Neural crest cell (in vitro differentiated cells): Measurements from ENCODE around the gene DNAJC25. TPM values are rescaled to one million over a fixed set of nuclear protein-coding genes. Genes with fewer than 3 reads are reported as not detected.

Experiments used
- DNase-seq: peaks from one replicate; pipeline ENCODE4 v3.0.0; 2021; ENCODE audit warnings: low read depth, mixed read lengths, low spot score
- H3K27ac Mint-ChIP-seq: one replicate; pipeline ENCODE4 v1.8.0; 2021; ENCODE audit warnings: mild to moderate bottlenecking, mixed read lengths; ENCODE audit not compliant: unreplicated experiment
- H3K27me3 Mint-ChIP-seq: 2 replicates; pipeline ENCODE4 v1.8.0; 2021; ENCODE audit warnings: low read depth, mild to moderate bottlenecking, mixed read lengths
- H3K36me3 Mint-ChIP-seq: 2 replicates; pipeline ENCODE4 v1.8.0; 2021; ENCODE audit warnings: low read depth, mild to moderate bottlenecking, mixed read lengths
- H3K4me1 Mint-ChIP-seq: 2 replicates; pipeline ENCODE4 v1.8.0; 2021; ENCODE audit warnings: mixed read lengths
- H3K4me3 Mint-ChIP-seq: one replicate; pipeline ENCODE4 v1.8.0; 2021; ENCODE audit warnings: mild to moderate bottlenecking, mixed read lengths
- H3K9me3 Mint-ChIP-seq: 2 replicates; pipeline ENCODE4 v1.8.0; 2021; ENCODE audit warnings: mixed read lengths
- total RNA-seq: library from RNA; stranded (reverse); gene quantifications from 2 replicates; pipeline ENCODE4 v1.2.1, GENCODE V29; 2021
- TF ChIP-seq, protein P1 (sequence below): fragments of 200-600 bp; sonication (generic); conservative IDR thresholded peaks from 2 replicates; pipeline ENCODE4 v1.5.0; 2021; ENCODE audit warnings: antibody characterized with exemption, mild to moderate bottlenecking

Gene DNAJC25
- total RNA-seq, 1 donor from 2014 or later: 6.3 TPM

DNA sequence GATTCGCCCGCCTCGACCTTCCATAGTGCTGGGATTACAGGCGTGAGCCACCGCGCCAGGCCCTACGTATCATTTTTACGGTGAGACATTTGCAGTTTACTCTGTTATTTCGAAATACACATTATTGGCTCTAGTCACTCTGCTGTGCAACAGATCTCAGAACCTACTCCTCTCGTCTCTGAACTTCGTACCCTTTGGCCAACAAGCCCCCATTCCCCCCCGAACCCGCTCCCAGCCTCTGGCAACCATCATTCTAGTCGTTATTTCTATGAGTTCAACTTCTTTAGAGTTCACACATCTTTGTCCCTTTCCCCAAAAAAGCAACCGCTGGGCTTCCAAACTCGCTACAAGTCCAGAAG lies 32.4 kb upstream of the DNAJC25 start:
- H3K27ac Mint-ChIP-seq: no peak overlapping the region
- no peak for DNase-seq

DNA sequence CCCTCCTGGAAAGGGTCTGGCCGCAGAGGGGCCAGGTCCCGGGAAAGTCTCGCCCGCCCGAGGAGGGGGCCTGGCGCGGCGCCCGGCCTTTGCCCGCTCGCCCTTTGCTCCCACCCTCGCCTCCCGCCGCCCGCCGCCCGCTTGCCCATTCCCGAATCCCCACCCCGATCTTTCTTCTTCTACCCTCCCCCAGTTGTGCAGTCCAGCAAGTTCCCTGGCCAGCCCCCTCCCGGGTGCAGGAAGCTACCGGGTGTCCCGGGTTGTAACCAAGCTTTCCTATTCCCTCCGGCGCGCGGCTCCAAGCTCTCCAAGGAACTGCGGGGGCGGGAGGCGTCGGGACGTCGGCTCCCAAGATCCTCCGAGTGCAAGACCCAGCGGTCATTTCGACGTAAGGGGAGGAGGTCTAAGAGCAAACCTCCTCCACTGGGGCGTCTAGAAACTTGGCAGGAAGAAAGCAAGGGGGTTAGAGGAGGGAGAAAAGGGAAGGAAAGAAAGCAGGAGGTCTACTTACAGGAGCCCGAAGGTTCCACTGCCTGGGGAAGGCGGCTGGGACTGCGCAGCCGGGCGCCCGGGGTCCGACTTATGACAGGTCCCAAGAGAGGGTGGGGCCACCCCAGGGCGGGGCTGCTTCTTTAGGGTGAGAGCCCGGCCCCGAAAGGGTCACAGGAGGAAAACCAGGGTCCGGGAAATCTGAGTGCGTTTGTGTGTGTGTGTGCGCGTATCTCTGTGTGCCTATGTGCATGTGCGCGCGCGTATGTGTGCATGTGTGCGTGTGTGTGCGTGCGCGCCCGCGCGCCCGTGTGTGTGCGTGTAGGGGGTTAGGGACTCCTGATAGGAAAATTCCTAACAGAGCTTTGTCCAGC lies 31.8 kb upstream of the DNAJC25 start, which contains the start of gene PTGR1:
PTGR1 (minus strand) TSS at position 556 of the 863 bp plus-strand sequence. CDS start 2,225 bp downstream, outside the sequence.
- TF ChIP-seq, protein P1, sequence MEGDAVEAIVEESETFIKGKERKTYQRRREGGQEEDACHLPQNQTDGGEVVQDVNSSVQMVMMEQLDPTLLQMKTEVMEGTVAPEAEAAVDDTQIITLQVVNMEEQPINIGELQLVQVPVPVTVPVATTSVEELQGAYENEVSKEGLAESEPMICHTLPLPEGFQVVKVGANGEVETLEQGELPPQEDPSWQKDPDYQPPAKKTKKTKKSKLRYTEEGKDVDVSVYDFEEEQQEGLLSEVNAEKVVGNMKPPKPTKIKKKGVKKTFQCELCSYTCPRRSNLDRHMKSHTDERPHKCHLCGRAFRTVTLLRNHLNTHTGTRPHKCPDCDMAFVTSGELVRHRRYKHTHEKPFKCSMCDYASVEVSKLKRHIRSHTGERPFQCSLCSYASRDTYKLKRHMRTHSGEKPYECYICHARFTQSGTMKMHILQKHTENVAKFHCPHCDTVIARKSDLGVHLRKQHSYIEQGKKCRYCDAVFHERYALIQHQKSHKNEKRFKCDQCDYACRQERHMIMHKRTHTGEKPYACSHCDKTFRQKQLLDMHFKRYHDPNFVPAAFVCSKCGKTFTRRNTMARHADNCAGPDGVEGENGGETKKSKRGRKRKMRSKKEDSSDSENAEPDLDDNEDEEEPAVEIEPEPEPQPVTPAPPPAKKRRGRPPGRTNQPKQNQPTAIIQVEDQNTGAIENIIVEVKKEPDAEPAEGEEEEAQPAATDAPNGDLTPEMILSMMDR: no peak
- Mint-ChIP-seq H3K4me1 (peaks cover 31% of the 10 kb centered on the region), H3K9me3 (no peaks in the 10 kb centered on the region), H3K27me3 (peaks cover 5% of the 10 kb centered on the region), H3K4me3 (peak within 1 kb of the TSS; percentile 93), H3K36me3 (no peaks in the 10 kb centered on the region), H3K27ac (peak within 1 kb of the TSS; percentile 66)
- peak; percentile 62 for DNase-seq

More for the DNA sequence above, 32.4 kb upstream of the DNAJC25 start:
- Mint-ChIP-seq H3K9me3 (no peaks in the 10 kb centered on the region), H3K4me1 (peaks cover 29% of the 10 kb centered on the region), H3K27me3 (peaks cover 5% of the 10 kb centered on the region), H3K4me3 (peak overlapping the region; percentile 93), H3K36me3 (peaks cover 3% of the 10 kb centered on the region)
- TF ChIP-seq, protein P1: no peak

DNA sequence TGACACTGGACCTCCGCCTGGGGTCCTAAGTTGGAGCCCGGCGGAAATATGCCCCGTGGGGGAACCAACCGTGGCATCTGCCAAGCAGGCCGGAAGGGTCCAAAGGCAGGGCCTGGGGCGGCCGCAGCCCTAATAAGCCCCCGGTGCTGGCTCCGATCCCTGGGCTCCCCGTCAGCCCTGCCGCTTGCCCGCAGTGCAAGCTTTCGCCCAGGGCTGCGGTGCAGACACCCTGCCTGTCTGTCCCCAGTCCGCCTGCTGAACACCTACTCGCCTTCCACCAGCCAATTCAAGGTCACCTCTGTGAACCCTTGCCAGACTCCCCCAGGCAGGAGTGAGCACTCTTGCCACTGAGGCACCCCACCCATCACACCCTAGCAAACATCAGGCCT lies 31.2 kb upstream of the DNAJC25 start:
- H3K36me3 Mint-ChIP-seq: no peaks in the 10 kb centered on the region
- H3K27me3 Mint-ChIP-seq: peaks cover 5% of the 10 kb centered on the region
- peaks cover 34% of the 10 kb centered on the region for H3K4me1 Mint-ChIP-seq
- H3K27ac Mint-ChIP-seq: no peak overlapping the region
- peak overlapping the region; percentile 93 for H3K4me3 Mint-ChIP-seq
- no peaks in the 10 kb centered on the region for H3K9me3 Mint-ChIP-seq
- TF ChIP-seq, protein P1: no peak
- DNase-seq: no peak

DNA sequence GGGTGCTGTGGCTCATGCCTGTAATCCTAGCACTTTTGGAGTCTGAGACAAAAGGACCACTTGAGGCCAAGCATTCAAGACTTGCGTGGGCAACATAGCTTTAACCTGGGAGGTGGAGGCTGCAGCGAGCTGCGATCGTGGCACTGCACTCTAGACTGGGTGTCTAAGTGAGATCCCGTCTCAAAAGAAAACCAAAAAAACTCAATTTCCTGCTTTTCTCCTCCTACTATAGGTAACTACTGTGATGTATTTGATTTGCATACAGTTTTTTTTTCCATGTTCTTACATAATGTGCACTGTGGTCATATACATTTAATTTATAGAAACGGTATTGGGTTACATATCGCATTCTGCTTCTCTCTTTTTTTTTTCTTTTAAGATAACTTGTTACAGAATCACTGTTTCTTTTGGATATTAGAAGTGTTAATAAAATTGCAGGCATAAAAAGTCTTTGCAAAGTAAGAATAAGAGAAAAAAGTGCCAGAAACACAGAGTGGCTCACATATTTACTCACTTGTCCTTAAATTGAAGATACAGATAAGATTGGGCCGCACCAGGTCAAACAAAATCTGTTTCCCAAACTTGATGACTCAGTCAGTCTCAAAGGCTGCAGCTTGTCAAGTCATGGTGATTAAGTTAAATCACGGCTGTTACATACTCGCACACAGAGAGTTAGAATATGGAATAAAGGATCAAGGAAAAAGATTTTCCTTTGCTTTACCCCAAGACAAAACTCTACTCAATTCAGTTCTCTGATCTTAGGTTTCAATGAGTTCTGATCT lies 29.7 kb upstream of the DNAJC25 start:
- DNase-seq: no peak
- peak overlapping the region; percentile 75 for H3K4me3 Mint-ChIP-seq
- TF ChIP-seq, protein P1: no peak
- no peaks in the 10 kb centered on the region for H3K36me3 Mint-ChIP-seq
- peaks cover 34% of the 10 kb centered on the region for H3K4me1 Mint-ChIP-seq
- H3K9me3 Mint-ChIP-seq: no peaks in the 10 kb centered on the region
- H3K27me3 Mint-ChIP-seq: peaks cover 5% of the 10 kb centered on the region
- no peak overlapping the region for H3K27ac Mint-ChIP-seq

DNA sequence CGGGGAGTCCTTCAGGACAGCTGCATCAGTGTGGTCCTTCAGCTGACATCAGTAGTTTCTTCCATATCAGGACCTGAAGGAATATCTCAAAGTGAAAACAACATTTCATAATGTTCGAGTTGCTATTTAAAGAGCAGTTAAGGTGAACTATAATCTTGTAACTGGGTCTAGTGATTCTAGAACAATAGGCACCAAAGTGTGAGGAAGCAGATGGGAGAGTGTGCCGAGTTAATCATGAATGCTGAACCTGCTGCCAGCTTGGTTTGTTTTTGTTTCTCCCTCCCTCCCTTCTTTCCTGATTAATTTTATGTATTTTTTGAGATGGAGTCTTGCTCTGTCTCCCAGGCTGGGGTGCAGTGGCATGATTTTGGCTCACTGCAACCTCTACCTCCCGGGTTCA lies 28.1 kb upstream of the DNAJC25 start:
- H3K36me3 Mint-ChIP-seq: no peaks in the 10 kb centered on the region
- H3K4me3 Mint-ChIP-seq: peak overlapping the region; percentile 6
- no peak overlapping the region for H3K27ac Mint-ChIP-seq
- no peaks in the 10 kb centered on the region for H3K9me3 Mint-ChIP-seq
- TF ChIP-seq, protein P1: no peak
- no peak for DNase-seq
- H3K27me3 Mint-ChIP-seq: peaks cover 3% of the 10 kb centered on the region
- H3K4me1 Mint-ChIP-seq: peaks cover 26% of the 10 kb centered on the region
